ENCODE results near the gene SMYD2.

SMYD2 gene

GRCh38 chr1:214329470-214330220 is 48.7 kb downstream of the SMYD2 start:
- no peak for DNase-seq (ENCODE audit: low read depth)

DNA sequence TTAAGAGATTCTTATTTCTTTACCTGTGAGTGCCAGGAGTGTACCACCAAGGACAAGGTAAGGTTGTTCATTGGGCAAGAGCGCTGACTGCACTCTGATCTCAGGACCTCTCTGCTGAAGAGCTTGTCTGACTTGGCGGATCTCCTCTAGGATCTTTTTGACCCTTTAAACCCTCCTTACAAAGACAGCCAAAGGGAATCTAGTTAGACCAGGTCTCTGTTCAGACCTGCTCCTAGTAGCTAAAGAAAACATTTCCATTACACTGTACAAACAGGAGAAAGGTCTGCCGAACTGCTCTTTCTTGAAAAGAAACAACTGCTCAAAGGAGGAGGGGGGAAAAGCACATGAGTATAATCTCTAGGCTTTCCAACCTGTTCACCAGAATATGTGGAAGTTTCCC is 49.3 kb downstream of the SMYD2 start:
- no peak for DNase-seq (ENCODE audit: low read depth)

GRCh38 chr1:214330715-214331114 is 49.8 kb downstream of the SMYD2 start:
- DNase-seq (ENCODE audit: low read depth) = no peak

- DNase-seq (ENCODE audit: low read depth) = no peak
These were observed 50.2 kb downstream of the SMYD2 start for GRCh38 chr1:214331180-214331579.

- peak; percentile 31 for DNase-seq (ENCODE audit: low read depth)
These were observed 51.0 kb downstream of the SMYD2 start for GRCh38 chr1:214331827-214332423.

DNA sequence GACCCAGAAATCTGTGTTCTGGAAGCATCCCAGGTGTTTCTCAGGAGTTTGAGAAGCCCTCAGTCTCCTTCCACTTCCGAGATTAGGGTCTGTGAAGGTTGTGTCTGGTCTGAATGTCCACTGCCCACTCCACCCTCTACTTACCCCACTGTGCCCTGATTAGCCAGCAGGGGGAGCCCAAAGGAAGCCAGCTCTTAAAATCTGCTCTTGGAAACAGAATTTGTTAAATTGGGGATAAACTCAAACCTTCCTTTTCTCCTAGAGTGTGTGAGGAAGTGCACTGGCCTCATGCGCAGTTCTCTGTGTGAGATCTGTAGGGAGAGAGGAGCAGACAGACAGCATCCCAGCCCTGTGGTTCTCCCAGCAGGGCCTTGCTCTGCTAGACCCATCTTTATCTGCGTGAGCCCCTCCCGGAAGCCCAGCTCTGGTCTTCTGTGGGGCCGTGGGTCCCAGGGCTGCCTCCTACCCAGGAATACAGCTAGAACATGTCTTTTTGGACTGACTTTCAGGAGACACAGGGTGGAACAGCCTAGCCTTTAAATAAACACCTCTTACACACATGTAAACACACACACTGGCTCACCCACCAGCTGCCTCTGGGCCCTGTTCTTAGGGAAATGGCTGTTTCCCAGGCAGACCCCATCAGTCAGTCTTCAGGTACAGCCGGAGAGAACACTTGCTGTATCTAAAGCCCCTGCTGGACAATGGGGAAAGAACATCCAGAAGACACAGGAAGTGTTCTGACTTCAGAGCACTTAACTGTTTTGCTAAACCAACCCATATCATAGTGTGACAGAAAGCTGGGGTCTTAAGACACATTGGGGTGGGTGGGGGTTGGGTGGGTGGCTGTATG is 52.2 kb downstream of the SMYD2 start:
- DNase-seq (ENCODE audit: low read depth) = no peak

DNA sequence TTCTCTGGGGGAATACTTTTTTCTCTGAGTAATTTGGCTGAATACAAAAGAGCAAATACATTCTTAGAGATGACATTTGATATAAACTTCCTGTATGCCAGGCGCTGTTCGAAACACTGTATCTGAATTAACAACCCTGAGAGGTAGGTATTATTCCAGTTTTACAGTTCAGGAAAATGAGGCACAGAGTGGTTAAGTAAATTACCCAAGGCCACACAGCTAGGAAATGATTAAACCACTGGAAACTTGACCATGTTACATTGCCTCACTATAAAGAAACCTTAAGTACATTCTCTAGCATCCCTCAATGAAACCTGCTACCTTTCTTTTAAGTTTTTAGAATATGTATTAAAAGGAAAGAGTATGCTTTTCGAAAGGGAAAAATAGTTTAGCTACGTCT is 54.6 kb downstream of the SMYD2 start:
- no peak for DNase-seq (ENCODE audit: low read depth)

DNA sequence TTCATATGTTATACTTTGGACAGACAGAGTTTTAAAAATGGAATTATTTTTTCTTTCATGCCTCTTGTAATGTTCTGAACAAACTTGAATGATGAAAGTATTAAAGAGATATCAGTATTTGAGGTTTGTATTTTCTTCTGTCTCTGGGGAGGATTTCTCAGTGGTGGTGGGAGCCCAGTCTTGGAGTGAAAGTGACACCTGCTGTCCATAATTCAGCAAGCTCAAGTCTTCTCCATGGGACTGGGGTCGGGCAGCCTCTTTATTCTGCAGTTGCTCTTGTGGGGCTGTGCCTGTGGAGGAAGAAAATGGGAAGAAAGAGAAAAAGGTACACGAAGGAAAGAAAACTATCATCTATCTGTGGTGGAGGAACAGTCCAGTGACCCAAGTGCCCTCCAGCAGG is 56.1 kb downstream of the SMYD2 start:
- no peak for DNase-seq (ENCODE audit: low read depth)

GRCh38 chr1:214337511-214337910 is 56.6 kb downstream of the SMYD2 start:
- no peak for DNase-seq (ENCODE audit: low read depth)

- no peak for DNase-seq (ENCODE audit: low read depth)
These were observed 57.3 kb downstream of the SMYD2 start for GRCh38 chr1:214338212-214338611.

- DNase-seq (ENCODE audit: low read depth) = no peak
These were observed 60.5 kb downstream of the SMYD2 start for GRCh38 chr1:214341459-214341858.

DNA sequence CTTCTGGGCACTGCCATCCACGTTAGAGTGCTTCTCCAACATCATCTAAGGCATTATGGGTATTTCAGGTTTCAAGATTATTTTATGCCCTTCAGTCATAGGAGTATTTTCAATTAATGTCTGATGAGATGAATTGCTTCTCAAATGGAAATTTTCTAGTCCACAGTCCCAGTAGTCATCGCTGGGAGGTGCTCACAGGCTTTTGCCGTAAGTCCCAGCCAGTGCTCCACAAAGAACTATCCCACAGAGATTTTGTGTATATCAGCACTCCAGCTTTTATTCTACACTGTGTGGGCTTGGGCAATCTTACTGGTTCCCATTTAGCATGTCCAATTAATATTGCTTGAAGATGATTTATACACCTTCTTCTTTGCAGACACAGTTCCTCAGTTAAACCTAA is 61.0 kb downstream of the SMYD2 start:
- no peak for DNase-seq (ENCODE audit: low read depth)

- DNase-seq (ENCODE audit: low read depth) = no peak
These were observed 61.6 kb downstream of the SMYD2 start for GRCh38 chr1:214342525-214342924.

DNA sequence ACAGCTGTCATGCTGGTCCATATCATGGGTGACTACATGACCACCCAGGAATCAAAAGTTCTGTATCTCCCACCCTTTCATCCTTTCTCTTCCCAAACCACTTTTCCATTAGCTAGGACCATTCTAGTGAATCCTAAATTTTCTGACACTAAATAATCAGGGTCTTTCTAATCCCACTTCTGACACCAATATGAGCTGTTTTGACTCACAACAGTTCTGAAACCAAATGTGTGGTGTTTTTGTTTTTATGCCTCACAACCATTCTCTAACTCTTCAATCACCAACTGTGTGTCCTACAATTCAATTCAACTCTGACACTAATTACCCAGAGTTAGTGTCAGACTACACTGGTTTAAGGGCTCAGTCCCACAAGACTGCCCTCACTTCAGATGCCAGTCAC is 63.9 kb downstream of the SMYD2 start:
- no peak for DNase-seq (ENCODE audit: low read depth)

- DNase-seq (ENCODE audit: low read depth) = no peak
These were observed 68.0 kb downstream of the SMYD2 start for GRCh38 chr1:214349008-214349407.

- DNase-seq (ENCODE audit: low read depth) = no peak
These were observed 68.8 kb downstream of the SMYD2 start for GRCh38 chr1:214349781-214350180.

DNA sequence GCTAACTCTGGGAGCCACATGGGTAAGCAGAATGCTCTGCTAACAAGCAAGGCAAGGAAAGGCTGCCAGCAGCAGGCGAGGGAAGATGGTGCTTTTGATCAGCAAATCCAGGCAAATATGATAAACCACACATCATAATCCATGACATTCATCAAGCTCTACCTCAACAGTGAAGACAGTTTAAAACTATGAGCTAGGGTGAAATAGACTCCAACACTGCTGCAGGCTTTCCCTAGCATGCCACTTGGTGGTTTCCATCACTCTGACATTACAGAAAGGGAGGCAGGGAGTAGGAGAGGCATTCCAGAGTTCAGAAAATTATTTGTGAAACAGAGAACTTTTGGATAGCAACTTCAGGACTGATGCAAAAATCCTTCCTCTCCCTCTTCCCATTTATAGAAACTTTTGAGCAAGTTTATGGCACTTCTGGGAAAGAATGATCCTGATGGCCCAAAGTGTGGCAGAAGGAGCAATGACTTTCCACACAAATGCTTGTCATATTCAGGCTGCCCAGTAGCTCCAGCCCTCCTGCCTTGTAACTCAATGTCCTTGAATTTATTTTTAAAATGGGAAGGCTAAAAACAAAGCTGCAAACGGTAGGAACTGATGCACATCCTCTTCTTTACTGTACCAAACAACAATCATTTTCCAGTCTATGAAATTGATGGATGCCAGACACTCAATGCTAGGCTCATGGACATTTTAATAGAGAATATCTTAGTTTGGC is 70.8 kb downstream of the SMYD2 start:
- DNase-seq (ENCODE audit: low read depth) = no peak

- DNase-seq (ENCODE audit: low read depth) = no peak
These were observed 71.9 kb downstream of the SMYD2 start for GRCh38 chr1:214352838-214353237.

GRCh38 chr1:214354440-214355148 is 73.6 kb downstream of the SMYD2 start:
- no peak for DNase-seq (ENCODE audit: low read depth)

- no peak for DNase-seq (ENCODE audit: low read depth)
These were observed 79.2 kb downstream of the SMYD2 start for GRCh38 chr1:214360116-214360515.

DNA sequence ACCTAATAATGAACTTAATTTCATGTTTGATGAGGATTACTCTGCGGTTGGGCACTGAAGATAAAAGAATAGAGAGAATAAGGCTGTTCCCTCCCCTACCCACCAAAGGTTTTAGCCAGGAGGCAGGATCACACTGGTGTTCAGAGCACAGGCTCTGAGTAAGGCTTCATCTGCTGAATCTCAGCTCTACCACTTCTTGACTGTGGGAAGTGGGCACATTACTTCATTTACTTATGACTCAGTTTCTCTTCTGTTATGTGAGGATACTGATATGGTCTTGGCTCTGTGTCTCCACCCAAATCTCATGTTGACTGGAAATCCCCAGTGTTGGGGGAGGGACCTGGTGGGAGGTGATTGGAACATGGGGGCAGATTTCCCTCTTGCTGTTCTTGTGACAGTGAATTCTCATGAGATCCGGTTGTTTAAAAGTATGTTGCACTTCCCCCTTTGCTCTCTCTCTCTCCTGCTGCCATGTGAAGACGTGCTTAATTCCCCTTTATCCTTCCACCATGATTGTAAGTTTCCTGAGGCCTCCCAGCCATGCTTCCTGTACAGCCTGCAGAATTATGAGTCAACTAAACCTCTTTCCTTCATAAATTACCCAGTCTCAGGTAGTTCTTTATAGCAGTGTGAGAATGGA is 79.7 kb downstream of the SMYD2 start:
- DNase-seq (ENCODE audit: low read depth) = no peak

Data from stimulated activated CD8-positive, alpha-beta memory T cell treated with anti-CD3 and anti-CD28 coated beads, Interleukin-7, amount 100 ng/mL, for 24 hours (primary cell).